Thyroid gland (tissue), 4 donors: ENCODE results near the gene COL18A1. TPM values are rescaled to one million over a fixed set of nuclear protein-coding genes. Genes with fewer than 3 reads are reported as not detected.

Source experiments
- DNase-seq, 2 donors: peaks; one replicate each; pipeline ENCODE4 v3.0.0-alpha.2; 2019
- H3K27ac ChIP-seq, 3 donors: fragments of 200-600 bp; sonication (generic); 1 replicate in 2 of 3; 2 replicates in 1 of 3; pipeline ENCODE4 v1.5.1; 2016 to 2019; ENCODE audit warnings: mild to moderate bottlenecking in 1 of 3, moderate library complexity in 1 of 3
- H3K27me3 ChIP-seq: fragments of 200-600 bp; sonication (generic); one replicate; pipeline ENCODE4 v1.5.1; 2019
- H3K36me3 ChIP-seq, 2 donors: fragments of 200-600 bp; sonication (generic); one replicate each; pipeline ENCODE4 v1.5.1; 2016 to 2019
- H3K4me1 ChIP-seq, 2 donors: fragments of 200-600 bp; sonication (generic); one replicate each; pipeline ENCODE4 v1.5.1; 2017 to 2019
- H3K4me3 ChIP-seq, 3 donors: fragments of 200-600 bp; sonication (generic); replicated peaks in 1 of 3; 1 replicate in 2 of 3; 2 replicates in 1 of 3; pipeline ENCODE4 v1.5.1; 2016; ENCODE audit warnings: mild to moderate bottlenecking in 1 of 3
- H3K9me3 ChIP-seq: fragments of 200-600 bp; sonication (generic); one replicate; pipeline ENCODE4 v1.5.1; 2017
- POLR2A ChIP-seq, 2 donors: fragments of 450-650 bp; IDR thresholded peaks; one replicate each; pipeline ENCODE4 v1.6.1; 2017; ENCODE audit warnings: antibody characterized with exemption in 2 of 2, mild to moderate bottlenecking in 2 of 2, moderate library complexity in 1 of 2
- WGBS, 2 donors: methylation state at CpG; one replicate each; pipeline ENCODE4 v1.1.5; 2017; 5-methylcytosine and 5-hydroxymethylcytosine counted together
- intact Hi-C: fragments of 100-400 bp; cut with DNase I; formaldehyde crosslinking; loops from one replicate; pipeline ENCODE4 v1.15.1; 2023
- total RNA-seq, 4 donors: library from RNA; depleted of rRNA; stranded (reverse); fragments of >200 nt; gene quantifications; one replicate each; pipeline ENCODE4 v1.2.3, GENCODE V29; 2016
- TF ChIP-seq, protein P1 (sequence below), 6 experiments: fragments of 200-600 bp in 3 of 6; fragments of 450-650 bp in 3 of 6; sonication (generic) in 3 of 6; IDR thresholded peaks; one replicate each; pipeline ENCODE4 v1.5.1; 2016 to 2019; ENCODE audit warnings: antibody characterized with exemption in 6 of 6, mild to moderate bottlenecking in 2 of 6, inconsistent platforms in 1 of 6, moderate library complexity in 1 of 6

COL18A1 gene
- total RNA-seq, 4 donors from 2014 or later: 105 to 264 (median 238) TPM

DNA sequence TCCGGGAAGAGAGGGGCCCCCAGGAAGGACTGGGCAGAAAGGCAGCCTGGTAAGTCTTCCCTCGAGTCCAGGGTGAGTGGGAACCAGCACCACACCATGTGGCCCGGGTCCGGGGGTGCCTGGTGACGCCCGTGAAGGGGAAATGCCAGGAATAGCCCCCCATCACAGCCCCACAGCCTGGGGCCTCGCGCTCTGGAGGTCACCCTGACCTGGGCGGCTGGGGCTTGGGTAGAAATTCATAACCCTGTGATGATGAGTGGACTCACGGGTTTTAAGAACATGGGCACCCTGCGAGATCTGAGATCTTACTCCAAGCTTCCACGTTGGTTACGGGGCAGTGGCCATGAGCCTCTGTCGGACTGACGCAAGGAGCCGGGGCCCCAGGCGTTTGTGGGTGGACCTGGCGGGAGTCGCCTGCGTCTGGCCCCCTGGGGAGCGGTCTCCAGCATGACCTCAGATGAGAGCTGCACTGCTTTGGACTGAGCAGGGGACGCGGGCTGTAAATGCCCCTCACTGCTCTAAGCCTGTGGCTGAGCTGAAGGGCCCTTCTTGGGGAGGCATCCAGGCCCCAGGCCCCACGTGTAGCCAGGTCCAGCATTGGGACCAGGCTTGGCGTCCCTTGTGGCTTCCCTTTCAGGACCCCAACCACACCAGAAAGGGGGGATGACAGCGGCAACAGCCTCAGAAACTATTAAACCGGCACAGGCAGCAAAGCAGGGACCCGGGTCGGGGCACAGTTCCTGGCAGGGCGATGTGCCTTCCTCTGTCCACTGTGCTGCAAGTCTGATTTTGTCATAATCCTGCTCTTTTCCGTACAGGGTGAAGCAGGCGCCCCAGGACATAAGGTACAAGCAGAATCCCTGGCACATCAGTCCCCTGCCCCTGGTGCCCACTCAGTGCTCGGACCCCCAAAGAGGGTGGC, 77.3 kb downstream of the COL18A1 start:
- Histone ChIP-seq H3K4me3 (no peak overlapping the region), H3K9me3 (no peaks in the 10 kb centered on the region), H3K4me1 (no peaks in the 10 kb centered on the region), H3K27me3 (no peaks in the 10 kb centered on the region), H3K36me3 (peaks cover 12 to 21% of the 10 kb centered on the region in 2 donors), H3K27ac (no peak overlapping the region)
- intact Hi-C loops: no loop called here
- 92 to 94% methylated on average over 10 to 31 of the region's 33 CpGs for WGBS, 2 donors
- TF ChIP-seq, protein P1, sequence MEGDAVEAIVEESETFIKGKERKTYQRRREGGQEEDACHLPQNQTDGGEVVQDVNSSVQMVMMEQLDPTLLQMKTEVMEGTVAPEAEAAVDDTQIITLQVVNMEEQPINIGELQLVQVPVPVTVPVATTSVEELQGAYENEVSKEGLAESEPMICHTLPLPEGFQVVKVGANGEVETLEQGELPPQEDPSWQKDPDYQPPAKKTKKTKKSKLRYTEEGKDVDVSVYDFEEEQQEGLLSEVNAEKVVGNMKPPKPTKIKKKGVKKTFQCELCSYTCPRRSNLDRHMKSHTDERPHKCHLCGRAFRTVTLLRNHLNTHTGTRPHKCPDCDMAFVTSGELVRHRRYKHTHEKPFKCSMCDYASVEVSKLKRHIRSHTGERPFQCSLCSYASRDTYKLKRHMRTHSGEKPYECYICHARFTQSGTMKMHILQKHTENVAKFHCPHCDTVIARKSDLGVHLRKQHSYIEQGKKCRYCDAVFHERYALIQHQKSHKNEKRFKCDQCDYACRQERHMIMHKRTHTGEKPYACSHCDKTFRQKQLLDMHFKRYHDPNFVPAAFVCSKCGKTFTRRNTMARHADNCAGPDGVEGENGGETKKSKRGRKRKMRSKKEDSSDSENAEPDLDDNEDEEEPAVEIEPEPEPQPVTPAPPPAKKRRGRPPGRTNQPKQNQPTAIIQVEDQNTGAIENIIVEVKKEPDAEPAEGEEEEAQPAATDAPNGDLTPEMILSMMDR (IDR thresholded peaks at IDR 0.05): no peak
- TF ChIP-seq POLR2A (IDR thresholded peaks at IDR 0.05): no peak
- DNase-seq: no peak

DNA sequence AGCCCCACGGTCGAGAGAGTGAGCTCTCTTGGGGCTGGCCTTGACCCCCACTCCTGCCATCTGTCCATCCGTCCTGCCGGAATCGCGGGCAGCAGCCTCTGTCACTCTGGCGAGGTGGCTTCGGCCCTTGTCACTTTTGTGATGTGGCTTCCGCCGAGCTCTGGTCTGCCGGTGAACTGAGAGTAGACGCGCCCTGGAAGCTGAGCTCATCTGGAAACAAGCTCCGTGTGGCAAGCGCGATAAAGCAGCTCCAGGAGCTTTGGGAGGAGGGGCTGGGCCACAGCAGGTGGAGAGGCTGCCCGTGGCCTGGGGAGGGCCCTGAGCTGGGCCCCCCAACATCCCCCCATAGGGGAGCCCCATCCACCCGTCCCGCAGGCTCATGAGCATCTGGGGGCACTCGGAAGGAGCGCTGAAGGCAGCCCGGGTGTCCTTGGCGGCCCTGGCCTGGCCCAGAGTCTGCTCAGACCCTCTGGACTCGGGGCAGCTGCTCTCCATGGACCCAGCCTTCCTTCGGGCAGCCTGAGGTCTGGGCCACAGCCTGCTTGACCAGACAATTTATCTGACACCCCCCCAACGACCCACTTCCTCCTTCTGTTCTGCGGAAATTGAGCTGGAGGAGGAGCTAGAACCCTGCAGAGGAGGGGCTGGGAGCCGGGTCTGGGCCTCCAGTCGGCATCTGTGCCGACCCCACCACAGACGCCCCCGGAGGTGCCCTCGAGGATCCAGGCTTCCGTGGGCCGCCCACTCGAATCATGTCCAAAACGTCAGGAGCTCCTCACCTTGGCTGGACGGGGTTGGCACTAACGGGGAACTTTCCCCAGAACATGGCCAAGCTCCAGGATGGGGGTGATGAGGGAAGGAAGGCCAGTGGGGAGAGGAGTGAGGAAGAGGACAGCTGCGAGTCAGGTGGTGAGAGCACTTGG, 78.2 kb downstream of the COL18A1 start:
- intact Hi-C loops: no loop called here
- Histone ChIP-seq H3K36me3 (peaks cover 12 to 21% of the 10 kb centered on the region in 2 donors), H3K4me1 (no peaks in the 10 kb centered on the region), H3K4me3 (no peak overlapping the region), H3K27ac (no peak overlapping the region), H3K9me3 (no peaks in the 10 kb centered on the region), H3K27me3 (no peaks in the 10 kb centered on the region)
- 81 to 86% methylated on average over 32 to 38 of the region's 40 CpGs for WGBS, 2 donors
- no peak for DNase-seq
- TF ChIP-seq, protein P1 (IDR thresholded peaks at IDR 0.05): no peak

DNA sequence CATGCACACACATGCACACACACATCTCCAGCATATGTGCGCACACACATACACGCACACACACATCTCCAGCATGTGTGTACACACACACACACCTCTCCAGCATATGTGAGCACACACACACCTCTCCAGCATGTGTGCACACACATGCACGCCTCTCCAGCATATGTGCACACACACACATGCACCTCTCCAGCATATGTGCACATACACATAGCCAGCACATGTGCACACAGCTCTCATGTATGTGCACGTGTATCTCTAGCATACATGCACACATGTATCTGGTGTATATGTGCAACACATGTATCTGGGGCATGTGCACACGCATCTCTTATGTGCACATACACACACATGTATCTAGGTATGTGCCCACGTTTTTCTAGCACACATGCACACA, 79.4 kb downstream of the COL18A1 start:
- intact Hi-C loops: no loop called here
- DNase-seq: no peak
- H3K4me1 ChIP-seq: no peaks in the 10 kb centered on the region
- H3K36me3 ChIP-seq: peaks cover 12 to 15% of the 10 kb centered on the region in 2 donors
- no peaks in the 10 kb centered on the region for H3K27me3 ChIP-seq
- H3K4me3 ChIP-seq: no peak overlapping the region
- no peak overlapping the region for H3K27ac ChIP-seq
- no peaks in the 10 kb centered on the region for H3K9me3 ChIP-seq
- WGBS, 2 donors: 90 to 95% methylated on average over 6 of the region's 6 CpGs
- TF ChIP-seq, protein P1 (IDR thresholded peaks at IDR 0.05): no peak
- no peak for TF ChIP-seq POLR2A (IDR thresholded peaks at IDR 0.05)

DNA sequence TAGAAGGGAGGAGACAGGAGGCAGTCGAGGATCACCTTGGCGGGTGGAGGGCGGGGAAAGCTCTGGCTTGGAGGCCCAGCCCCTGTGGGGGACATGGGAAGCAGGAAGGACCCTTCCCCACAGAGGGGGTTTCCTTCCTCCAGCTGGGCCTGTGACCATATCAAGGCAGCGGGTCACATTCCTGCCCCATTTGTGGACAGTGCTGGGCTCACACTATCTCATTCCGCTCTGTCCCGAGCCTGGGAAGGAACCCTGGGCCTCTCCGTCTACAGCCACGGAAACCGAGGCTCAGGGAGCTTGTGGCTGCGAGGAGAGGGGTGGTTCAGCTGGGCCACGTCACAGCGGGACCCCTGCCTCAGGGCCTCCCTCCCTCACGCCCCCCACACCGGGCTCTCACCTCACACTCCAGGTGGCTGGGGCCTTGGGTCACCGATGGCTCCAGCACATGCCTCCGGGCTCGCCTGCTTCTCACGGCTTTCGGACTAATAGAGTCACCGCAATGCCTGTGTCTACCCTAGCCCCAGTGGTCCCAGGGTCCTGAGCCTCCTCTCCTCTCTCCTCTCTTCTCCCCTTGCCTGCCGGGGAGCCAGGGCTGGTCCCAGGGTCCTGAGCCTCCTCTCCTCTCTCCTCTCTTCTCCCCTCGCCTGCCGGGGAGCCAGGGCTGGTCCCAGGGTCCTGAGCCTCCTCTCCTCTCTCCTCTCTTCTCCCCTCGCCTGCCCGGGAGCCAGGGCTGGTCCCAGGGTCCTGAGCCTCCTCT, 80.9 kb downstream of the COL18A1 start:
- no peak for DNase-seq
- no peak for TF ChIP-seq POLR2A (IDR thresholded peaks at IDR 0.05)
- TF ChIP-seq, protein P1 (IDR thresholded peaks at IDR 0.05): no peak
- Histone ChIP-seq H3K4me1 (no peaks in the 10 kb centered on the region), H3K27ac (no peak overlapping the region), H3K27me3 (no peaks in the 10 kb centered on the region), H3K9me3 (no peaks in the 10 kb centered on the region), H3K4me3 (no peak overlapping the region), H3K36me3 (peaks cover 3 to 15% of the 10 kb centered on the region in 2 donors)
- intact Hi-C loops: no loop called here
- WGBS, 2 donors: 91 to 96% methylated on average over 21 to 25 of the region's 25 CpGs
